Tibial nerve (tissue), 4 donors: Measurements from ENCODE around the gene NUP93. TPM values are rescaled to one million over a fixed set of nuclear protein-coding genes. Genes with fewer than 3 reads are reported as not detected.

Source experiments
- DNase-seq, 2 donors: peaks; one replicate each; pipeline ENCODE4 v3.0.0-alpha.2; 2019; ENCODE audit warnings: low spot score in 2 of 2
- H3K27ac ChIP-seq, 4 donors: fragments of 200-600 bp; sonication (generic) in 3 of 4; one replicate each; pipeline ENCODE4 v1.5.1; 2017 to 2019; ENCODE audit warnings: mild to moderate bottlenecking in 1 of 4
- H3K27me3 ChIP-seq, 2 donors: fragments of 200-600 bp; sonication (generic) in 1 of 2; one replicate each; pipeline versions ENCODE4 v1.5.1 to v1.6.0; 2017 to 2019
- H3K36me3 ChIP-seq, 3 donors: fragments of 200-600 bp; sonication (generic); one replicate each; pipeline ENCODE4 v1.5.1; 2018 to 2019
- H3K4me1 ChIP-seq, 4 donors: fragments of 200-600 bp; sonication (generic) in 3 of 4; one replicate each; pipeline ENCODE4 v1.5.1; 2017 to 2019
- H3K4me3 ChIP-seq, 4 donors: fragments of 200-600 bp; sonication (generic) in 3 of 4; one replicate each; pipeline ENCODE4 v1.5.1; 2017 to 2019; ENCODE audit warnings: mild to moderate bottlenecking in 1 of 4, moderate library complexity in 1 of 4
- H3K9me3 ChIP-seq, 4 donors: fragments of 200-600 bp; sonication (generic) in 3 of 4; one replicate each; pipeline ENCODE4 v1.5.1; 2017 to 2019
- EP300 ChIP-seq, 2 donors: sonication (generic); formaldehyde crosslinking; IDR thresholded peaks; one replicate each; pipeline ENCODE4 v1.6.1; 2017; ENCODE audit warnings: antibody characterized with exemption in 2 of 2, mild to moderate bottlenecking in 1 of 2
- POLR2A ChIP-seq, 2 donors: fragments of 450-650 bp; IDR thresholded peaks; one replicate each; pipeline ENCODE4 v1.6.1; 2017; ENCODE audit warnings: antibody characterized with exemption in 2 of 2, mild to moderate bottlenecking in 2 of 2, moderate library complexity in 2 of 2
- WGBS, 2 donors: methylation state at CpG; one replicate each; pipeline ENCODE4 v1.1.5; 2018; 5-methylcytosine and 5-hydroxymethylcytosine counted together
- total RNA-seq, 4 donors: library from RNA; depleted of rRNA; stranded (reverse); fragments of >200 nt; gene quantifications; one replicate each; pipeline ENCODE4 v1.1.0, GENCODE V29; 2016
- TF ChIP-seq, protein P1 (sequence below), 5 experiments: fragments of 200-600 bp in 3 of 5; fragments of 450-650 bp in 2 of 5; sonication (generic) in 3 of 5; IDR thresholded peaks; one replicate each; pipeline ENCODE4 v1.5.1; 2016 to 2019; ENCODE audit warnings: antibody characterized with exemption in 5 of 5, mild to moderate bottlenecking in 3 of 5, moderate library complexity in 2 of 5

NUP93 gene
- total RNA-seq, 4 donors from 2014 or later, result 27.6 to 65.7 (median 43.8) TPM

DNA sequence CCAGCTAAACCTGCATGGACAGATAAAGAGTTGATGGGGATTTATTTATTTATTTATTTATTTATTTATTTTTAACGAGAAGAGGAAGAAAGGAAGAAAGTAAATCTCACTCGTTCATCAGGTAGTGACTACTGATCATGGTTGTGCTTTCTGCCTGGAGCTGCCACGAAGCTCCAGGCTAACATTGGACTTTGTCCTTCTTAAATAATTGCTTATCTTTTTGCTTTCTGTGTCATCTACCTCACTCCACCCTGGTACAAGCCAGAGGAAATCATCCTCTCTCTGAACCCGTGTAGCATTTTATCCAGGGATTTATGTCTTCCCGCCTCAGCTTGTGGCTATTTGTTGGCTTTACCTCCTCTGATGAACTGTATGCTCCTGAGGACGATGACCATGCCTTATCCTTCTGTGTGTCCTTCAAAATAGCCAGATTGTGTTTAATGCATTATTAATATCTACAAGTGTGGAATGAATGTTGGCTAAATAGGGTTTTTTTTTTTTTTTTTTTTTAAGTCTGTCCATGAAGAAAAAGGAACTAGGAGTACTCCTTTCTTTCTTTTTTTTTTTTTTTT, 127.0 kb downstream of the NUP93 start:
- no peak overlapping the region for H3K4me3 ChIP-seq
- DNase-seq, result no peak
- no peak overlapping the region for H3K27ac ChIP-seq
- no peaks in the 10 kb centered on the region for H3K9me3 ChIP-seq
- no peaks in the 10 kb centered on the region for H3K36me3 ChIP-seq
- TF ChIP-seq EP300 (IDR thresholded peaks at IDR 0.05) (no peak), POLR2A (IDR thresholded peaks at IDR 0.05) (no peak)
- TF ChIP-seq, protein P1, sequence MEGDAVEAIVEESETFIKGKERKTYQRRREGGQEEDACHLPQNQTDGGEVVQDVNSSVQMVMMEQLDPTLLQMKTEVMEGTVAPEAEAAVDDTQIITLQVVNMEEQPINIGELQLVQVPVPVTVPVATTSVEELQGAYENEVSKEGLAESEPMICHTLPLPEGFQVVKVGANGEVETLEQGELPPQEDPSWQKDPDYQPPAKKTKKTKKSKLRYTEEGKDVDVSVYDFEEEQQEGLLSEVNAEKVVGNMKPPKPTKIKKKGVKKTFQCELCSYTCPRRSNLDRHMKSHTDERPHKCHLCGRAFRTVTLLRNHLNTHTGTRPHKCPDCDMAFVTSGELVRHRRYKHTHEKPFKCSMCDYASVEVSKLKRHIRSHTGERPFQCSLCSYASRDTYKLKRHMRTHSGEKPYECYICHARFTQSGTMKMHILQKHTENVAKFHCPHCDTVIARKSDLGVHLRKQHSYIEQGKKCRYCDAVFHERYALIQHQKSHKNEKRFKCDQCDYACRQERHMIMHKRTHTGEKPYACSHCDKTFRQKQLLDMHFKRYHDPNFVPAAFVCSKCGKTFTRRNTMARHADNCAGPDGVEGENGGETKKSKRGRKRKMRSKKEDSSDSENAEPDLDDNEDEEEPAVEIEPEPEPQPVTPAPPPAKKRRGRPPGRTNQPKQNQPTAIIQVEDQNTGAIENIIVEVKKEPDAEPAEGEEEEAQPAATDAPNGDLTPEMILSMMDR (IDR thresholded peaks at IDR 0.05), result no peak
- WGBS, 2 donors, result 61 to 70% methylated on average over 6 of the region's 6 CpGs
- H3K27me3 ChIP-seq, result no peaks in the 10 kb centered on the region
- H3K4me1 ChIP-seq, result peaks cover 0 to 7% (median 0%) of the 10 kb centered on the region in 4 donors

DNA sequence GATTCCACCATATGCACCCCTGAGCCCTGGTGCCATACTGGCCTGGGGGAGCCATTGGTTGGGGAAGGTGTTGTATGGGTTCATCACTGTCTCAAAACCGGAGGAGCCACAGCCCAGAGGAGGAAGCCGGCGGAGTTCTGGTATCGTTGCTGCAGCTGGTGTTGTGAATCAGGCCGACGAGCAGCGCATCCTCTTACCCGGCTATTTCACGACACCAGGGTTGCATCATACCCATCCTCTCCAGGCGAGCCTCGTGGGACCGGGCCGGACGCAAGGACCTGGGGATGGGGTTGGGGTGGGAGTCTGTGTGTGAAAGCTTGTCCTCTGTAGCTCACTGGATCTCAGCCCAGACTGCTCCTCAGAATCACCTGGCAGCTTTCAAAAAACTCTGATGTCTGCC, 128.4 kb downstream of the NUP93 start:
- TF ChIP-seq, protein P1 (IDR thresholded peaks at IDR 0.05), result no peak
- TF ChIP-seq POLR2A (IDR thresholded peaks at IDR 0.05) (no peak), EP300 (IDR thresholded peaks at IDR 0.05) (no peak)
- H3K27ac ChIP-seq, result no peak overlapping the region
- no peaks in the 10 kb centered on the region for H3K27me3 ChIP-seq
- no peaks in the 10 kb centered on the region for H3K36me3 ChIP-seq
- 96% methylated on average over 12 to 14 of the region's 14 CpGs for WGBS, 2 donors
- H3K9me3 ChIP-seq, result no peaks in the 10 kb centered on the region
- no peak overlapping the region for H3K4me3 ChIP-seq
- peaks cover 0 to 7% (median 0%) of the 10 kb centered on the region in 4 donors for H3K4me1 ChIP-seq
- DNase-seq, result no peak

DNA sequence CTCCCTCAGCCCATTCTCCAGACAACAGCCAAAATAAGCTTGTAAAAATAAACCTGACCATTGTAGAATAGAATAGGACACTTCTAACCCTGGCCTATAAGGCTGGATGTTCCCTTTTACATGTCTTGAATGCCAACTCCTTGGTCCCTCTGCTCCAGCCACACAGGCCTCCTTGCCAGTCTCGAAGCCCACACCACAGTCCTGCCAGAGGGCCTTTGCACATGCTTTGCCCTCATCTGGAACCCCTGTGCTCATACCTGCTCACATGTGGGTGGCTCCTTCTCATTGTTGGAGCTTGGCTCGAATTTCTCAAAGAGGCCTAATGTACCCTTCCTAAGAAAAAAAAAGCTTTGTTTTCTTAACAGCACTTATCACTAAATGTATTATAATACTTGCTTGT, 129.7 kb downstream of the NUP93 start:
- 80 to 81% methylated on average over 2 of the region's 2 CpGs for WGBS, 2 donors
- Histone ChIP-seq H3K27ac (no peak overlapping the region), H3K4me3 (no peak overlapping the region), H3K36me3 (no peaks in the 10 kb centered on the region), H3K27me3 (no peaks in the 10 kb centered on the region), H3K9me3 (no peaks in the 10 kb centered on the region), H3K4me1 (peaks cover 0 to 7% (median 0%) of the 10 kb centered on the region in 4 donors)
- TF ChIP-seq EP300 (IDR thresholded peaks at IDR 0.05) (no peak), POLR2A (IDR thresholded peaks at IDR 0.05) (no peak)
- TF ChIP-seq, protein P1 (IDR thresholded peaks at IDR 0.05), result no peak
- DNase-seq, result no peak

DNA sequence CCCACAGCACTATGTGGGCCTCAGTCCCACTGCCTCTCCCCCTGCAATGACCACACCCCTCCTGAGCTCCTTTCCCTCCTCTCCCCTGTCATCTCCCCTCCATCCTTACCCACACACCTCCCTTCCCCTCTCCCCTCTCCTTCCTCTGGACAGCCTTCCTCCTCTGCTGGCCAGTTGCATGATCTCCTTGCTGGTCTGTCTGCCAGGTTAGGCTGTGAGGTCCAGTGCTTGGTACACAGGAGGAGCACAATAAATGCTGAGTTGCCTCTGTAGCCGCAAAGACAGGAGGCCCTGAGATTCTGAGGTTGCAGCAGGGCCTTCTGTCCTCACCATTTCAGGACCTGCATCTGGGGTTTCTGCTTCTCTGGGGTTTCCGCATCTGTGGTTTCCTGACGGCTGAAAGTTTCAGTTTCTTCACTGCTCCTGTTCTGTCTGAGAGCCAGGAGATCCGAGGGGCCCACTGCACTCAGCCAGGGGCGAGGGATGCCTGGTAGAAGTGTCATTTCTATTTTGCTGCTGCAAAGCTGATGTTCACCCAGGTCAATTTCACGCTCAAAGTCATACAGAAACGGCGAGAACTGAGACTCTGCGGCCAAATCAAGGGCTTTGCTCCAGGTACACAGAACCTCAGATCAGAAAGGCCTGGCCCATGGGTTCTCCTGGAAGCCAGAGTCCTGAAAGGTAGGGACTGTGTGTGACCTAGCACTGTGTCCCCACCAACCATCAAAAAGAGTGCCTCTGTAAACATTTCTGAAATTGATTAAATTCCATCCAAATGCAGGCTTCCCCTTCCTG, 130.5 kb downstream of the NUP93 start:
- no peak overlapping the region for H3K27ac ChIP-seq
- H3K27me3 ChIP-seq, result no peaks in the 10 kb centered on the region
- H3K9me3 ChIP-seq, result no peaks in the 10 kb centered on the region
- no peak for TF ChIP-seq POLR2A (IDR thresholded peaks at IDR 0.05)
- TF ChIP-seq, protein P1 (IDR thresholded peaks at IDR 0.05), result no peak
- no peak for TF ChIP-seq EP300 (IDR thresholded peaks at IDR 0.05)
- DNase-seq, result no peak
- H3K4me1 ChIP-seq, result peaks cover 0 to 7% (median 0%) of the 10 kb centered on the region in 4 donors
- no peak overlapping the region for H3K4me3 ChIP-seq
- WGBS, 2 donors, result 58 to 70% methylated on average over 9 of the region's 9 CpGs
- H3K36me3 ChIP-seq, result no peaks in the 10 kb centered on the region

DNA sequence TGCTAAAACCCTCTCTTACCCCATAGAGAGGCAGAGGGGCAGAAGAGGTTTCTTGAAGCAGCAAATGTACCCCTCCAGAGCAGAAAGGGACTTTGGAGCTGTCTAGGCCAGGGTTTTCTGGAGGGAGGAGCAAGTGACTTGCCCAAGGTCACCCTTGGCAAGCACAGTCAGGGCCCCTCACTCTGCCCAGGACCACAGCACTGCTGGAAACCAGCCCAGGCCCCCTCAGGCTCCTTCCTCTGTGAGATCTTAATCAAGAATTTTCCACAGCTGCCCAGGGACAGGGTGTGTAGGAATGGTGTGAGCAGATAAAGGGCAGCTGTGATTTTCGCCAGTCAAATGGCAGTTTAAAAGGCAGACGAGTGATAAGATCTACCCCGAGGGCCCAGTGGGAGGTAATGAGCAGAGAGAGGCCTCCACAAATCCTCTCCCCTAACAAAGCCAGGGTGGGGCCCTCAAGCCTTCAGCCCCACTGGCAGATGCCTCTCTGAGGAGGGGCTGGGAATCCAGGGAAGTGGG, 131.2 kb downstream of the NUP93 start:
- H3K4me1 ChIP-seq, result peaks cover 0 to 7% (median 0%) of the 10 kb centered on the region in 4 donors
- 56 to 65% methylated on average over 3 of the region's 3 CpGs for WGBS, 2 donors
- no peak overlapping the region for H3K4me3 ChIP-seq
- TF ChIP-seq POLR2A (IDR thresholded peaks at IDR 0.05), result no peak
- no peak for DNase-seq
- H3K9me3 ChIP-seq, result no peaks in the 10 kb centered on the region
- no peaks in the 10 kb centered on the region for H3K27me3 ChIP-seq
- H3K36me3 ChIP-seq, result no peaks in the 10 kb centered on the region
- no peak overlapping the region for H3K27ac ChIP-seq
